HG02763 (cell line): Measurements from ENCODE around the gene TMC5.
"Not testable (repeated sequence)": the region's sequence is repeated elsewhere in the genome, so short reads cannot be mapped to it uniquely, and the experiment has no call there.

Source experiments
- ATAC-seq: cut with Tn5 transposase; IDR thresholded peaks from one replicate; pipeline ENCODE4 v1.9.1; 2021; ENCODE audit warnings: mild to moderate bottlenecking, moderate library complexity; ENCODE audit not compliant: unreplicated experiment

Gene TMC5

DNA sequence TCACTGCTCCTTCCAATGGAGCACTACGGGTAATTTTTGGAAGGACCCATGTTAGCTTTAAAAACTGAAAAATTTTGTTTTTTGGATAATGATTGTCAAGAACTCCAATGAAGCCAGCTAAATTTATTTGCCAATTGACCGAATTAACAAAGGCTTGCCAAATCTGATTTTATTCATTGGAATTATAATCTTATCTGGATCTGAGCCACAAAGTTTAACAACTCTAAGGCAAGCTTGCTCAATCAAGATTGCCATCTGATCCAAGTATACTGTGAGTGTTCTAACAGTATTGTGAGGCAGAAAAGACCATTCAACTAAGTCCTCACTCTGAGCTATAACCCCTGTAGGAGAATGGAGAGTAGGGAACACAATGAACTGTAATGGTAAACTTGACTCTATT is 20.3 kb upstream of the TMC5 start:
- not testable (repeated sequence) for ATAC-seq

DNA sequence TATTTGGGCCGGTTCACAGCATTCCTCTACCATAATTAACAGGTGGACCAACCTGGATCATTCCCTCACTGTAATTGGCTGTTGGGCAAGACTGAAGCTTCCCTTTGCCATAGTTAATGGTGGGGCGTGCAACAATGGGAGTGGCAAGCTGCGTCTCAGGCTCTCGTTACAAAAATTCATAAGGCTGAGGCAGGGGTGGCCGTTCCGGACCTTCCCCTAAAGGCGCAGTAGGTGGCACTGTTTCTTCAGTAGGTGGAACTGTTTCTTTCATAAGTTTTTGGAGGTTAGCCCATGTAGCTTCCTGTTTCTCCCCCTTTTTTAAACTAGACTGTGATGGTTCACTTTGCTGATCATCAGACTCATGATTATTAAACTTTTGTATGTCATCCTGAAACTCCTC is 17.0 kb upstream of the TMC5 start:
- ATAC-seq: no peak

DNA sequence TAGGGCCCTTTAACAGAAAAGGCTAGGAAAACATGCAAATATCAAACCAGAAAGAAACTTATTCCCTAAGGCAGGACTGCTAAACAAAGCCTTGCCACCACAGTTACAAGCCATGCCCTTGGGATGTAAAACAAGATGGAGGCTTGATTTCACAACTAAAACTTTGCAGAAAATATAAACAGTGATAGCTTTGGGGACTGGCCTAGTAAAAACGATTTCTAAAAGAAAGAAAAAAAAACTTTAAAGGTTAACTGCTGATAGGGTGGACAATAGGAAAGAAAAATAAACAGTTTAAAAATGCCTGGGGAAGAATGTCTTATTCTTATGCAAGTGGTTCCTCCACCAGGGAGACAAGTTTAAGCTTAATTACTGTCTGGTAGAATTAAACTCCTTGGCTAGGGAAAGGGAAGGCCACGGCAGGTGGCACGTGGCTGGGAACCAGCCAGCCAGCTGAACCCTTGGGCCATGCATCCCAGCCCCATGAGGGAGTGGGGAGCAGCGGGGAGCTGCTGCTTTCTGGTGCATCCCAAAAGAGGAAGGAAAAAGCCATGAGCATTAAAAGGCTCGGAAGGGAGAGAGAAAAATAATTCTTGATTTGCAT is 10.7 kb upstream of the TMC5 start:
- ATAC-seq: no peak

DNA sequence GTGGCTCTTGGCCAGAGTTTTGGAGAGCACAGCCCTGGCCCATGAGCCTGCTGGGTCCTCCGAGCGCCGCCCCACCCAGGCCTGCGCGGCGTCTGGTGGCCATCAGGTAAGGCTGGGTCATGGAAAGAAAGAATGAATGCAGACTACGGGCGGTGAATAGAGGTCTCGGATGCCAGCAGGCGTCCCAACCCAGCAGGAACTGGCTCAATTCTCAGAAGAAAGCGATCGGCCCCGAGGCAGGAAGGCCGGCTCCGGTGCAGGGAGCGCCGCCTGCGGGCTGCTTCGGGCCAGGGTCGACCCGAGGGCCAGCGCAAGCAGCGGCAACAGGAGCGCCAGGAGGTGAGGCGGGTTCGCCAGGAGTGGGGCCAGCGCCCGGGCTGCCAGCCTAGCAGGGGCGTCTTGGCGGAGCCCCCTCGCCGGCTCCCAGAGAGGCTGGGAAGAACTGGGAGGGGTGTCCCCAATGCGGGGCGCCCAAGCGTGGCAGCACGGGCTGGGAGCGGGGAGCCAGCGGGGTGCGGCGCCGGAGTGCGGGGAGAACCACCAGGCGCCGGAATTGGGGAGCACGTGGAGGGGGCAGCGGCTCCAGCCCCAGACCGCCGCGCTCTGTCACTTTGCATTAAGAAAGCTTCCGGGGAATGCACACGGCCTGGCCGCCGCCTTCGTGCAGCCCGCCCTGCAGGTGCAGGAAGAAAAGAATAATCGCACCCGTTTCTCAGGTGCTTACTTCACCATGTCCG is 7.1 kb upstream of the TMC5 start:
- ATAC-seq: no peak

DNA sequence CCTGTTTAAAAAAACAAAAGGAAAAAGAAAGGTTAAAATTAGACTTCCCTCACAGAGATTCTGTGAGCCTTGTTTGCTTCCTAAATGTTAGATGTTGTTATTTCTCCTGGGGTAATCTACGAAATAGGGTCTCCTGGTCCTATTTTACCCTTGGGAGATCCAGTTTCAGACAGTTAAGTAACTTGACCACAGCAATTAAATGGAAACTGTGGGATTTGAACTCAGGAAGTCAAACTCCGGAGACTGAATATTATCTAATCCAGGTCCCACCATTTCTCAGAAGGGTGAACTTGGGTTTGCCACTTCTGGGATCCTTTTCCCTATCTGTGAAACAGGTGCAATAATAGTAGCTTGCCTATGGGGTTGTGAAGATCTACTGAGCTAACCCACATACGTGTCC is 6.4 kb upstream of the TMC5 start:
- no peak for ATAC-seq

DNA sequence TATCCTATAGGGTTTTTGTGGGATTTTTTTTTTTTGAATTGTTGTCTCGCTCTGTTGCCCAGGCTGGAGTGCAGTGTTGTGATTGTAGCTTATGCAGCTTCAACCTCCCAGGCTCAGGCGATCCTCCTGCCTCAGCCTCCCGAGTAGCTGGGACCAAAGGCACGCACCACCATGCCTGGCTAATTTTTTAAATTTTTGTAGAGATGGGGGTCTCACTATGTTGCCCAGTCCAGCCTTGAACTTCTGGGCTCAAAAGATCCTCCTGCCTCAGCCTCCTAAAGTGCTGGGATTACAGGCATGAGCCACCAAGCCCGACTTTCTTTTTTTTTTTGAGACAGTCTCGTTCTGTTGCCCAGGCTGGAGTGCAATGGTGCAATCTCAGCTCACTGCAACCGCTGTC is 5.6 kb upstream of the TMC5 start:
- ATAC-seq: not testable (repeated sequence)

DNA sequence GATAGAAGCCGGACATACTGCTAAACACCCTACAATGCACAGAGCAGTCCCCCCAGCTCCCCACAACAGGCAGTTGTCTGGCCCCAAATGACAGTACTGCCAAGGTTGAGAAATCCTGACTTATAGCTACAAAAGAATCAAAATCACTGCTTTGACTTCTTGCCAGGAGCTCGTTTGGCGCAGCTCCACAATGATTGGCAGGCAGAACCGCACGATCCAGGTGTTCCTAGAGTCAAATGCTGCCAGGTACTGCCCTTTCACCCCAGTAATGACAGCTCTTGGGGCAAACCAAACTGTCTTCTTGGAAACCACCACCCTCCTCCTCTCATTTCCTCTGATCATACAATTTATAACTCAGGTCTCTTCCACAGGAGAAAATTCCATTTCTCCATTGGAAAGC is 2.2 kb upstream of the TMC5 start:
- no peak for ATAC-seq

DNA sequence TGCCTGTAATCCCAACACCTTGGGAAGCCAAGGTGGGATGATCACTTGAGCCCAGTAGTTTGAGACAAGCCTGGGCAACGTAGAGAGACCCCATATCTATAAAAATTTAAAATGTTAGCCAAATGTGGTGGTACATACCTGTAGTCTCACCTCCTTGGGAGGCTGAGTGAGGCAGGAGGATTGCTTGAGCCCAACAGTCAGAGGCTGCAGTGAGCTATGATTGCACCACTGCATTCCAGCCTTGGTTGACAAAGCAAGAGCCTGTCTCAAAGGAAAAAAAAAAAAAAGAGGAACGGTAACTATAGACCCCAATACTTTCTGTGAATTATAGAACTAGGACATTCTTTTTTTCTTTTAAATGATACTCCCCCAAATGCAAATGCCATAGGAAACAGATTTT is 1.8 kb upstream of the TMC5 start:
- no peak for ATAC-seq

DNA sequence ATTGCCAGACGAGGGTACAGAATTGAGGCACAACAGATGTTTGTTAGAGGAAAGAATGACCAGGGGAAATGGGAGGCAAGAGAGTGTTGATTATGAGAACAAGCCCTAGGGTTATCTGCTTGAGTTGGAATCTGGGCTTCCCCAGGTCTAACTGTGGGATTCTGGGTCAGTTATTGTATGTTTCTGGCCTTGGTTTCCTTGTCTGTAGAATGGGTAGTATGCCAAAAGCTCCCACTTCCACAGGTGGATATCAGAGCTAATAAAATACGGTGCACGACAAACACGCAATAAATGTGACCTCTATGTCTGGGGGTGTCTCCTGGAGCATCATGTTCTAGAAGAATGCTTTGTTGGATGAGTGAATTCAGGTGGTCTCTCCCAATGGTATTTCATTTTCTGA is 517 bp downstream of the TMC5 start:
- ATAC-seq: no peak

DNA sequence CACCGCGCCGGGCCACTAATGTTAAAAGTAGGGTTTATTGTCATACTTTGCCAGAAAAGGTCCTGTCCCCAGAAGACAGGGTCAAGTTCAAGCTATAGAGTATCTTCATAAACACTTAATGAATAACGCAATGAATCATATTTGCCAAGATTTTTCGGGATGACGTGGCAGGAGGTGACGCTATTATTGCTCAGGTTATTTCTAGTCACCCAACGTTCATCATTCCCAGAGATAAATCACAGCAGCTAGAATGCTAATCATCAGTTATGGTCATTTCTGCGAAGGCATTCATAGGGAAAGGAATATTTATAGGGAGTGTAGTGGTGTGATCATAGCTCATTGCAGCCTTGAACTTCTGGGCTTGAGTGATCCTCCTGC is 2.0 kb downstream of the TMC5 start:
- no peak for ATAC-seq

DNA sequence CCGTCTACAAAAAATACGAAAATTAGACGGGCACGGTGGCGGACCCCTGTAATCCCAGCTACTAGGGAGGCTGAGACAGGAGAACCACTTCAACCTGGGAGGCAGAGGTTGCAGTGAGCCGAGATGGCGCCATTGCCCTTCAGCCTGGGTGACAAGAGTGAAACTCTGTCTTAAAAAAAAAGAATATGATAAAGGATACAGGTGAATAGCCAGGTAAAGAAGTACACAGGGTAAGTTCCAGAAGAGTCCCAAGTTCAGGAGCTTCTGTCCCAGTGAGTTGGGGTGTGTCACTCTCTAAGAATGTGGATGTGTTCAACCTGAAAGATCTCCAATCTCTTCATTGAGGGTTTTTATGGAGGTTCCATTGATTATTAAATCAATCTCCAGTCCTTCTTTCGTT is 6.8 kb downstream of the TMC5 start:
- no peak for ATAC-seq

DNA sequence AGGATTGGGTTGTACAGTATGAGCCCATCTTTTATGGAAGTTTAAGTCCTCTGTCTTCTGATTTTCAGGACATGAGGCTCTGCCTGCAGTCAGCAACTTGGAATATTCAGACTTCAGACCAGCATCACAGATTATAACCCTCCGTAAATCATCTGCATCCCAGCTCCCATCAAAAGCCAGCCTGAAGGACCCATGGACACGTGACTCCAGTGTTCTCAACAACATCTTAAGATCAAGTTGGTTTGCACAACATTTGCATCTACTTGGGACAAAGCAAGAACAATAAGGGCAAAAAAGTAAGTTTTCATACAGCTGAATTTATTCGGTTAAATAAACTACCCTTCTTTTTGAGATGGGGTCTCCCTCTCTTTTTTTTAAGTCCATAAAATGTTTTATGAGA is 12.7 kb downstream of the TMC5 start:
- no peak for ATAC-seq

DNA sequence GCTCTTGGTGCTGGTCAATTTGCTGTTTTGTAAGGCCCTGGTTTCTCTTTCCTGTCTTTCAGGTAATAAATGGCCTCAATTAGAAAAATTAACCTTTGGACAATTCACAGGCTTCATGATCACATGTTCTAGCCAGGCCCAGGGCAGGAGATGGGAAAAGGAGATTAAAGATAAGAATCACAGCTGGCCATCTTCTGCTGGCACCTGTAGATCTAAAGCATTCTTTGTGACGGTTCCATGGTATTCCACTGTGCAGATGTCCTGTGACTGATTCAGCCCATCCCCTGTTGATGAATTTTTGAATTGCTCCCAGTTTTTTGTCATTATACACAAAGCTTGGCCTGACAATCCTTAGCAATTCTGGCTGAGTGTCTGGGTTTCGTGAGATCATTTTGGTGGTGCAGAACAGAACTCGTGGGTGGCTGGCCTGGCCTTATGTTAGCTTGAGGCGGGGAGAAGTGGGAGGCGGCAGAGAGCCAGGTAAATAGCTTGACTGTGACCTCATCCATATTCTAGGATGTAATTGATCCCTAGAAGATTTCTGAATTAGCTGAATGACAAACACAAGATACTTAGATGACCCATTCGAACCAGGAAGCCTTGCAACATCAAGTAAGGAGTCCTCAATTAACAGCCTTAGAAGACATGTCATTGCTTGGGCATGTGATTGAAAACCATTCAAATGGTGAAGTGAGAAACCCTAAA is 14.1 kb downstream of the TMC5 start:
- ATAC-seq: no peak

DNA sequence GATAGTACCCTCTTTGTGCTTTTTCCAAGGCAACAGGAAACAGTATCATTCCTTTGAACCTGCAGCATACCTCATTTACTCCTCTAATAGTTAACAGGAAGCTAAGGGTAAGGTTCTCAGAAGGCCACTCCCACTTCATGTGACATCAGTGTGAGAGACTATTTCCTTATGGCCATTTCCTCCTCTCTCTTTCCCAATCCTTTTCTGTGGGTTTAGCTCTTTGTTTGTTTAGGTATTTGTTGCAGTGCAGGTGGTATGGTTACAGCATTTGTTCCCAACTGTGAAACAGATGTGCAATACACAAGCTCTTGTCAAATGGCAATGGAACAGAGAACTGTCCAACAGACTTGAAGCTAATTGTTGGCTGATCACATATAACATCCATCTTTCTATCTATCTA is 14.7 kb downstream of the TMC5 start:
- no peak for ATAC-seq

DNA sequence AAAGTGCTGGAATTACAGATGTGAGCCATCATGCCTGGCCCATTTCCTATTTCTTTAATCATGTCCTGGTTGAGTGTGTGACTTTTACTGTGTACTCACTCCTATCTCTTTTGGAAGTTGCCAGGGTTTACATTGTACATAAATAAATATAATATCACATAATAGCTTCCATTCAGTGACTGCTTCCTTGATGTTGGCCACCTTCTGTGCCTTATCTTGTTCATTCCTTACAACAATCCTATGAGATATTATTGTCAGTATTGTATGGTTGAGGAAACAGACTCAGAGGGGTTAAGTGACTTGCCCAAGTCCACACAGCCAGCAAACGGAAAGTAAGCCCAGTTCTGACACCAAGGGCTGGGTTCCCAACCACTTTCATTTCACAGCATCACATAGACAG is 16.9 kb downstream of the TMC5 start:
- no peak for ATAC-seq

DNA sequence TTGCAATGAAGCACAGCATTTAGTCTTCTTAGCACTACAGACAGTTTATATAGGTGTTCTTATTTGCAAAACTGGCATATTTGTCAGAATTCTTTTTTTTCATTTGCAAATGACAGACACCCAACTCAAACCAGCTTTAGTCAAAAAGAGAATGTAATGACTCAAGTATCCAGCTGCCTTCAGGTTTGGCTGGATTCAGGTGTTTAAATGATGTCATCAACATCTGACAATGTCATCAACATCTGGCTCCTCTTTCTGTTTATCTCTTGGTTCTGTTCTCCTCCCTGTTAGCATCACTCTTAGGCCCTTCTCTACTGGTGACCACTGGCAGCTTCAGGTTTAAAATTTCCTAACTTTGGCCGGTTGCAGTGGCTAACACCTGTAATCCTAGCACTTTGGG is 18.9 kb downstream of the TMC5 start:
- ATAC-seq: no peak

DNA sequence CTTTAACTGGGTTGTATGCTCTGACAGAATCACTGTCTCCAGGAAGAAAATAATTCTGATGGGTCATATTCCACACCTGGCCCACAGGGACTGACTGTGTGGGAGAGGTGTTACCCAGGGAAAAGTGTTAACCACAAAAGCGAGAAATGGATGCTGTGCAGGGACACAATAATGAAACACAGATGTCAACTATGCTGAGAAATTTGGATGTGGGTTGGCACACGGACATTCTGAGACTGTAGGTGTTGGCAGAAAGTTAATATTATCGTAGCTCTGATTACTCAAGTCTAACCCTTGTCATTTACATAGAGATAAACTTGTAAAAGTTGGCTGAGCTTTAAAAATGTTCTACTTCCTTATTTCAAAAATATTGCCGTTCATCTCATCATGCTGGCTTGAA is 19.6 kb downstream of the TMC5 start:
- ATAC-seq: no peak

DNA sequence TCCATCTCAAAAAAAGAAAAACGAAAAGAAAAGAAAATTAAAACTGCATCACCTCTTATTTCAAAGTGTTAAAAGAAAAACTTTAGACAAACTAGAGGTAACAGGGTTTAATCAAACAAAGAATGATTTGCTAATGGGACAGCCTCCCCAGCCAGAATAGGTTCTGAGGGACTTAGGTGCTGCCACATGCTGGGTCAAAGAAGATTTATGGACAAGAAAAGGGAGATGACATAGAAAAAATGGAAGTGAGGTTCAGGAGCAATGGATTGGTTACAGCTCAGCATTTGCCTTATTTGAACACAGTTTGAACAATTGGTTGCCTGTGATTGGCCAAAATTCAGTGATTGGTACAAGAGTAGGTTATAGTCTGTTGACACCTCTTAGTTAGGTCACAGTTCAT is 21.1 kb downstream of the TMC5 start:
- ATAC-seq: no peak

DNA sequence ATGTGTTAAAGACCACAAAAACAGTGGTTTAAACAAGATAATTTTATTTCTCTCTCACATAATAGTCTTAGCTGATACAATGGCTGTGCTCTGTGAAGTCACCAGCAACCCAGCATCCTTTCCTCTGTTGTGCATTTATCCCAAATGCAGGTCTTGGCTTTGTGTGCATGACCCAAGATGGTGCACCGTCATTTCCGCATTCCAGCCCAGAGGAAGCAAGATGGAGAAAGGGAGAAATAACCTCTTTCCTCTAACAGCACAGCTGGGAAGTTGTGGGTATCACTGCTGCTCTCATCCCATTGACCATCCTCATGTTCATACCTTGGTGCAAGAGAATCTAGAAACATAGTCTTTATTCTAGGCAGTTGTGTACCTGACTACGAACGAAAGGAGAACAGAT is 21.8 kb downstream of the TMC5 start:
- ATAC-seq: no peak

DNA sequence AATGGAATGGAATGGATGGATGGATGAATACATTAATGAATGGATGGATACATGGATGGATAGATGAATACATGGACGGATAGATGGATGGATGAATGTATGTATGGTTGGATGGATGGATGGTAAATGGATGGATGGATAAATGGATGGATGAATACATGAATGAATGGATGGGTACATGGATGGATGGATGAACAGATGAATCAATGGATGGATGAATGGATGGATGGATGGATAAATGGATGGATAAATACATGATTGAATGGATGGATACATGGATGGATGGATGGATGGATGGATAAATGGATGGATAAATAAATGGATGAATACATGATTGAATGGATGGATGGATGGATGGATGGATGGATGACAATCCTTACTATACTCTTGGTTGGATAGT is 26.0 kb downstream of the TMC5 start:
- ATAC-seq: no peak

DNA sequence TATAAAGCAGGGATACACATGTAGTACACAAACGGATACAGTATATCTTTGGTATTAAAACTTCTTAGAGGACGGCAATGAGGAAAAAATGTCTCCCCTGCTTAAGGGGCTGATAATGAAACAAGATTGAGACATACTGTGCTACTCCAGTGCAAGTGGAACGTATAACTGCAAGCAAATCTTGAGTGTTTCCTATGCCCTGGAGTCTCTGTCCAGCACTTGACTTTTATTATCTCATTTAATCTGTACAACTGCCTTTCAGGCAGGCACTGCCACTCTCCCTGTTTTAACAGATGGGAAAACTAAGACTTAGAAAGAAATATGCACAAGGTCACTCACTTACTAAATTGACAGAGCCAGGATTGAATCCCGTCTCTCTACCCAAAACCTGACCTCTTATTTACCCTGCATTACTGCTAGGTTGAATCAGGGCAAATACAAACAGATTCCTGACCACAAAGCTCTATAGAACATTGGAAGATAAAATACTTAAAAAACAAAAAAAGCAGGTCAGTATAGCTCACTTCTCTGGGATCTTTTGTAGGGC is 28.7 kb downstream of the TMC5 start:
- ATAC-seq: no peak

DNA sequence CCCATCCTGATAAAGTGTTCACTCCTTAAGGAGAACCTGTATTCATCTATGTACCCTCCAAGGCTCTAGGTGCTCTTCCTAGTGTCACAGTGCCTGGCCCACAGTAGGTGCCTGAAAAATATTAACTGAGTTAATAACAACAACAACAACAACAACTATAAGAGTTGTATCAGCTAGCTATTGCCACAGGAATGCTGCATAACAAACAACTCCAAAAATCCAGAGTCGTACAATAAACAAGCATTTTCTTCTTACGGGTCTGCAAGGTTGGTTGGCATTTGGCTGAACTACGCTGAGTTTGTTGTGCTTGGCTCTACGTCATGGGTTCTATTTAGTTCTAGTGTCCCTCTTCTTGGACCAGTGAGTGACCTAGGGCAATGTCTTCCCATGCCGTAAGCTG is 29.2 kb downstream of the TMC5 start:
- ATAC-seq: no peak
